ENCODE results near the gene COL4A2. TPM values are rescaled to one million over a fixed set of nuclear protein-coding genes. Genes with fewer than 3 reads are reported as not detected.

Gene COL4A2
- total RNA-seq, 4 donors from 2014 or later: 419 to 931 (median 555) TPM

- H3K36me3 ChIP-seq: peaks cover 55 to 100% (median 96%) of the 10 kb centered on the region in 4 donors
- intact Hi-C loops (cut with DNase I): no loop called here
Measured at GRCh38 chr13:110471833-110472162, 164.7 kb downstream of the COL4A2 start.

GRCh38 chr13:110472904-110473563 lies 165.9 kb downstream of the COL4A2 start:
- no peak for DNase-seq (ENCODE audit: extremely low spot score)
- no peaks in the 10 kb centered on the region for H3K9me3 ChIP-seq
- TF ChIP-seq POLR2A (IDR thresholded peaks at IDR 0.05; ENCODE audit: low read depth): no peak
- no peak for TF ChIP-seq EP300 (IDR thresholded peaks at IDR 0.05)
- no peak for TF ChIP-seq CTCF (IDR thresholded peaks at IDR 0.05)
- TF ChIP-seq POLR2AphosphoS5 (IDR thresholded peaks at IDR 0.05): no peak
- 91% methylated on average over 8 of the region's 14 CpGs for WGBS
- intact Hi-C loops (cut with DNase I): no loop called here
- no peak overlapping the region for H3K4me3 ChIP-seq
- peaks cover 43 to 97% (median 91%) of the 10 kb centered on the region in 4 donors for H3K36me3 ChIP-seq
- H3K27me3 ChIP-seq: no peaks in the 10 kb centered on the region
- peaks cover 10 to 34% (median 29%) of the 10 kb centered on the region in 4 donors for H3K4me1 ChIP-seq
- peak overlapping the region in 3 of 4 donors; percentile 23 to 60 (median 58) for H3K27ac ChIP-seq (replicated peaks in 1 of 4)

More at GRCh38 chr13:110471833-110472162, 164.7 kb downstream of the COL4A2 start:
- peak; percentile 32 to 68 for TF ChIP-seq POLR2AphosphoS5 (IDR thresholded peaks at IDR 0.05)
- TF ChIP-seq POLR2A (IDR thresholded peaks at IDR 0.05; ENCODE audit: low read depth): no peak
- Histone ChIP-seq H3K9me3 (no peaks in the 10 kb centered on the region), H3K4me3 (no peak overlapping the region), H3K27ac (replicated peaks in 1 of 4) (peak overlapping the region; percentile 11 to 68 (median 38)), H3K4me1 (peaks cover 0 to 21% (median 16%) of the 10 kb centered on the region in 4 donors), H3K27me3 (no peaks in the 10 kb centered on the region)
- 22% methylated on average over 7 of the region's 7 CpGs for WGBS
- DNase-seq (ENCODE audit: extremely low spot score): no peak

- Histone ChIP-seq H3K36me3 (peaks cover 30 to 97% (median 91%) of the 10 kb centered on the region in 4 donors), H3K27me3 (no peaks in the 10 kb centered on the region), H3K27ac (replicated peaks in 1 of 4) (no peak overlapping the region), H3K9me3 (no peaks in the 10 kb centered on the region), H3K4me3 (no peak overlapping the region), H3K4me1 (peaks cover 19 to 51% (median 44%) of the 10 kb centered on the region in 4 donors)
- WGBS: 88% methylated on average over 21 of the region's 21 CpGs
- TF ChIP-seq EP300 (IDR thresholded peaks at IDR 0.05) (no peak), POLR2A (IDR thresholded peaks at IDR 0.05; ENCODE audit: low read depth) (no peak), POLR2AphosphoS5 (IDR thresholded peaks at IDR 0.05) (no peak), CTCF (IDR thresholded peaks at IDR 0.05) (no peak)
- intact Hi-C loops (cut with DNase I): no loop called here
- no peak for DNase-seq (ENCODE audit: extremely low spot score)
Measured at GRCh38 chr13:110474713-110475112, 167.6 kb downstream of the COL4A2 start.

GRCh38 chr13:110475117-110475516 lies 168.0 kb downstream of the COL4A2 start:
- no peak overlapping the region for H3K4me3 ChIP-seq
- H3K36me3 ChIP-seq: peaks cover 30 to 97% (median 91%) of the 10 kb centered on the region in 4 donors
- H3K4me1 ChIP-seq: peaks cover 19 to 55% (median 45%) of the 10 kb centered on the region in 4 donors
- H3K27ac ChIP-seq (replicated peaks in 1 of 4): no peak overlapping the region
- H3K9me3 ChIP-seq: no peaks in the 10 kb centered on the region
- TF ChIP-seq CTCF (IDR thresholded peaks at IDR 0.05) (no peak), POLR2A (IDR thresholded peaks at IDR 0.05; ENCODE audit: low read depth) (no peak), EP300 (IDR thresholded peaks at IDR 0.05) (no peak), POLR2AphosphoS5 (IDR thresholded peaks at IDR 0.05) (no peak)
- no peaks in the 10 kb centered on the region for H3K27me3 ChIP-seq
- no peak for DNase-seq (ENCODE audit: extremely low spot score)
- intact Hi-C loops (cut with DNase I): no loop called here
- 80% methylated on average over 6 of the region's 9 CpGs for WGBS

- WGBS: 82% methylated on average over 18 of the region's 18 CpGs
- peak overlapping the region in 1 of 4 donors; percentile 69 for H3K27ac ChIP-seq (replicated peaks in 1 of 4)
- H3K4me3 ChIP-seq: no peak overlapping the region
- H3K9me3 ChIP-seq: no peaks in the 10 kb centered on the region
- peaks cover 36 to 97% (median 91%) of the 10 kb centered on the region in 4 donors for H3K36me3 ChIP-seq
- intact Hi-C loops (cut with DNase I): no loop called here
- H3K4me1 ChIP-seq: peaks cover 19 to 58% (median 40%) of the 10 kb centered on the region in 4 donors
- no peak for DNase-seq (ENCODE audit: extremely low spot score)
- TF ChIP-seq EP300 (IDR thresholded peaks at IDR 0.05): no peak
- no peak for TF ChIP-seq POLR2A (IDR thresholded peaks at IDR 0.05; ENCODE audit: low read depth)
- no peak for TF ChIP-seq POLR2AphosphoS5 (IDR thresholded peaks at IDR 0.05)
- TF ChIP-seq CTCF (IDR thresholded peaks at IDR 0.05): no peak
- H3K27me3 ChIP-seq: no peaks in the 10 kb centered on the region
Measured at GRCh38 chr13:110475550-110476219, 168.6 kb downstream of the COL4A2 start.

All from esophagus muscularis mucosa (tissue), 4 donors.